HG02970 (cell line): ENCODE results near the gene SF1.

Source experiments
- ATAC-seq: cut with Tn5 transposase; IDR thresholded peaks from one replicate; pipeline ENCODE4 v1.9.1; 2021; ENCODE audit warnings: mild to moderate bottlenecking, moderate library complexity, moderate number of reproducible peaks; ENCODE audit not compliant: unreplicated experiment, low FRiP score

Gene SF1

GRCh38 chr11:64787526-64788320 is 9.4 kb upstream of the SF1 start:
- no peak for ATAC-seq

- ATAC-seq = no peak
Observed at GRCh38 chr11:64786308-64786707, 8.0 kb upstream of the SF1 start.

- no peak for ATAC-seq
Observed at GRCh38 chr11:64784813-64785581, 6.7 kb upstream of the SF1 start.

GRCh38 chr11:64778223-64778472 is 194 bp downstream of the SF1 start:
- peak; percentile 27 for ATAC-seq

- ATAC-seq = peak; percentile 31
Observed at GRCh38 chr11:64777449-64778222, 706 bp downstream of the SF1 start.

GRCh38 chr11:64776875-64777274 is 1.5 kb downstream of the SF1 start:
- ATAC-seq = no peak

GRCh38 chr11:64776425-64776824 is 1.9 kb downstream of the SF1 start:
- no peak for ATAC-seq

GRCh38 chr11:64774144-64774543 is 4.2 kb downstream of the SF1 start:
- no peak for ATAC-seq

- ATAC-seq = no peak
Observed at GRCh38 chr11:64772303-64773018, 5.9 kb downstream of the SF1 start.

- ATAC-seq = no peak
Observed at GRCh38 chr11:64771861-64772260, 6.5 kb downstream of the SF1 start.

GRCh38 chr11:64770120-64770519 is 8.2 kb downstream of the SF1 start:
- ATAC-seq = no peak

GRCh38 chr11:64769283-64769682 is 9.1 kb downstream of the SF1 start:
- no peak for ATAC-seq

GRCh38 chr11:64768300-64768694 is 10.0 kb downstream of the SF1 start:
- no peak for ATAC-seq

- no peak for ATAC-seq
Observed at GRCh38 chr11:64767344-64768299, 10.7 kb downstream of the SF1 start.

GRCh38 chr11:64766881-64767280 is 11.5 kb downstream of the SF1 start:
- no peak for ATAC-seq

- ATAC-seq = no peak
Observed at GRCh38 chr11:64765851-64766665, 12.3 kb downstream of the SF1 start.

GRCh38 chr11:64765291-64765850 is 13.0 kb downstream of the SF1 start:
- ATAC-seq = no peak

- ATAC-seq = no peak
Observed at GRCh38 chr11:64764753-64765152, 13.6 kb downstream of the SF1 start.
